Fibroblast of lung (primary cell): ENCODE results near the gene EXPH5. TPM values are rescaled to one million over a fixed set of nuclear protein-coding genes. Genes with fewer than 3 reads are reported as not detected.

ENCODE experiments used
- DNase-seq, 2 donors: peaks; one replicate each; pipeline versions ENCODE4 v3.0.0 to v3.0.0-alpha.2; 2010; ENCODE audit warnings: low read depth in 2 of 2
- H2AFZ ChIP-seq: 2 replicates; pipeline ENCODE4 v1.5.1; 2012; ENCODE audit warnings: low read length, control low read depth, inconsistent platforms
- H3K27ac ChIP-seq: 2 replicates; pipeline ENCODE4 v1.5.1; 2011; ENCODE audit warnings: low read length, control low read depth; ENCODE audit not compliant: insufficient read depth
- H3K27me3 ChIP-seq: 2 replicates; pipeline ENCODE4 v1.5.1; 2011; ENCODE audit warnings: mild to moderate bottlenecking, low read length; ENCODE audit not compliant: control insufficient read depth, insufficient read depth
- H3K36me3 ChIP-seq: 2 replicates; pipeline ENCODE4 v1.5.1; 2011; ENCODE audit warnings: low read length; ENCODE audit not compliant: control insufficient read depth, insufficient read depth
- H3K4me1 ChIP-seq: 2 replicates; pipeline ENCODE4 v1.5.1; 2011; ENCODE audit warnings: low read length; ENCODE audit not compliant: control insufficient read depth, insufficient read depth; ENCODE audit errors: extremely low read depth
- H3K4me2 ChIP-seq: 2 replicates; pipeline ENCODE4 v1.5.1; 2011; ENCODE audit warnings: low read length, control low read depth; ENCODE audit not compliant: insufficient read depth; ENCODE audit errors: extremely low read depth
- H3K4me3 ChIP-seq, 4 experiments: fragments of 200-600 bp in 1 of 4; sonication (generic) in 1 of 4; replicated peaks in 1 of 4; 2 replicates each; pipeline ENCODE4 v1.5.1; 2011 to 2016; ENCODE audit warnings: low read length in 4 of 4, low read depth in 3 of 4, mild to moderate bottlenecking in 3 of 4, control low read depth in 2 of 4, inconsistent platforms in 1 of 4, mixed read lengths in 1 of 4; ENCODE audit not compliant: insufficient read depth in 1 of 4; ENCODE audit errors: control extremely low read depth in 1 of 4
- H3K79me2 ChIP-seq: 2 replicates; pipeline ENCODE4 v1.5.1; 2012; ENCODE audit warnings: mild to moderate bottlenecking, low read length, inconsistent platforms; ENCODE audit not compliant: control insufficient read depth, insufficient read depth
- H3K9ac ChIP-seq: 2 replicates; pipeline ENCODE4 v1.5.1; 2011; ENCODE audit warnings: mild to moderate bottlenecking, low read length, control low read depth; ENCODE audit not compliant: insufficient read depth
- H3K9me3 ChIP-seq: 2 replicates; pipeline ENCODE4 v1.5.1; 2012; ENCODE audit warnings: low read depth, low read length; ENCODE audit not compliant: control insufficient read depth, insufficient read depth
- H4K20me1 ChIP-seq: 2 replicates; pipeline ENCODE4 v1.5.1; 2011; ENCODE audit warnings: low read length; ENCODE audit not compliant: control insufficient read depth, insufficient read depth; ENCODE audit errors: extremely low read depth
- CTCF ChIP-seq, 2 donors: IDR thresholded peaks in 1 of 2; conservative IDR thresholded peaks in 1 of 2; 1 replicate in 1 of 2; 2 replicates in 1 of 2; pipeline ENCODE4 v1.5.1; 2011 to 2012; ENCODE audit warnings: low read length in 2 of 2, control low read depth in 1 of 2, inconsistent platforms in 1 of 2, low read depth in 1 of 2, mild to moderate bottlenecking in 1 of 2
- EZH2 ChIP-seq: IDR thresholded peaks from 2 replicates; pipeline ENCODE4 v1.5.1; 2012; ENCODE audit warnings: low read length, control low read depth, mild to moderate bottlenecking; ENCODE audit errors: missing control alignments
- polyA plus RNA-seq, 2 donors: library from polyadenylated mRNA; depleted of rRNA in 1 of 2; stranded (reverse) in 1 of 2; unstranded in 1 of 2; fragments of >200 nt; gene quantifications; 2 replicates each; pipeline ENCODE4 v1.2.1, GENCODE V29; 2011 to 2012; ENCODE audit warnings: missing spikeins in 1 of 2
- total RNA-seq: library from RNA; depleted of rRNA; stranded (reverse); fragments of >200 nt; gene quantifications from 2 replicates; pipeline ENCODE4 v1.2.1, GENCODE V29; 2014

The EXPH5 gene
- total and polyA plus RNA-seq, 2 donors (not counting 1 experiment from before 2014, with no cell fraction given), result 2.9 to 11.2 TPM

GRCh38 chr11:108524422-108524821, 69.1 kb downstream of the EXPH5 start:
- Histone ChIP-seq H2AFZ (no peak overlapping the region), H3K4me1 (no peaks in the 10 kb centered on the region), H3K27me3 (no peaks in the 10 kb centered on the region), H3K79me2 (no peaks in the 10 kb centered on the region), H3K9me3 (no peaks in the 10 kb centered on the region), H3K4me2 (no peak overlapping the region), H3K9ac (no peak overlapping the region), H3K36me3 (no peaks in the 10 kb centered on the region), H3K27ac (no peak overlapping the region), H3K4me3 (no peak overlapping the region), H4K20me1 (no peaks in the 10 kb centered on the region)
- no peak for TF ChIP-seq EZH2
- no peak for TF ChIP-seq CTCF (conservative IDR thresholded peaks at IDR 0.05 in 1 of 2, IDR thresholded peaks at IDR 0.05 in 1 of 2; ENCODE audit: low read depth in 1 of 2, low read length in 2 of 2)
- DNase-seq, result peak in 1 of 2 donors; percentile 25

- TF ChIP-seq EZH2 (no peak), CTCF (conservative IDR thresholded peaks at IDR 0.05 in 1 of 2, IDR thresholded peaks at IDR 0.05 in 1 of 2; ENCODE audit: low read depth in 1 of 2, low read length in 2 of 2) (no peak)
- Histone ChIP-seq H3K4me1 (no peaks in the 10 kb centered on the region), H3K27me3 (no peaks in the 10 kb centered on the region), H4K20me1 (no peaks in the 10 kb centered on the region), H3K4me3 (no peak overlapping the region), H2AFZ (no peak overlapping the region), H3K9me3 (no peaks in the 10 kb centered on the region), H3K4me2 (no peak overlapping the region), H3K79me2 (no peaks in the 10 kb centered on the region), H3K36me3 (no peaks in the 10 kb centered on the region), H3K9ac (no peak overlapping the region), H3K27ac (no peak overlapping the region)
- DNase-seq, result no peak
Observed at GRCh38 chr11:108522318-108522717, 71.2 kb downstream of the EXPH5 start.

DNA sequence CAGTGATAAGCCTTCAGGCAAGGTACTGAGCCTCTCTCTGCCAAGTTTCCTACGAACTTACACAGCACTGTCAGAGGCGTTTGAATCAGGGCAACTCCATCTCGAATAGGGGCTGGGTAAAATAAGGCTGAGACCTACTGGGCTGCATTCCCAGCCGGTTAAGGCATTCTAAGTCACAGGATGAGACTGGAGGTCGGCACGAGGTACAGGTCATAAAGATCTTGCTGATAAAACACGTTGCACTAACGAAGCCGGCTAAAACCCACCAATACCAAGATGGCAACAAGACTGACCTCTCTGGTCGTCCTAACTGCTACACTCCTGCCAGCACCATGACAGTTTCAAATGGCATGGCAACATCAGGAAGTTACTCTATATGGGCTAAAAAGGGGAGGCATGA, 75.0 kb downstream of the EXPH5 start:
- no peak overlapping the region for H3K9ac ChIP-seq
- H4K20me1 ChIP-seq, result no peaks in the 10 kb centered on the region
- no peak overlapping the region for H3K4me3 ChIP-seq
- H3K4me1 ChIP-seq, result no peaks in the 10 kb centered on the region
- no peak overlapping the region for H2AFZ ChIP-seq
- DNase-seq, result no peak
- no peak overlapping the region for H3K27ac ChIP-seq
- no peaks in the 10 kb centered on the region for H3K9me3 ChIP-seq
- no peaks in the 10 kb centered on the region for H3K27me3 ChIP-seq
- H3K4me2 ChIP-seq, result no peak overlapping the region
- H3K79me2 ChIP-seq, result no peaks in the 10 kb centered on the region
- no peaks in the 10 kb centered on the region for H3K36me3 ChIP-seq
- TF ChIP-seq EZH2 (no peak), CTCF (conservative IDR thresholded peaks at IDR 0.05 in 1 of 2, IDR thresholded peaks at IDR 0.05 in 1 of 2; ENCODE audit: low read depth in 1 of 2, low read length in 2 of 2) (no peak)
